ENCODE data around the gene FAM168B. TPM values are rescaled to one million over a fixed set of nuclear protein-coding genes. Genes with fewer than 3 reads are reported as not detected.
A peak's percentile ranks its signal among the peaks of the same experiment; 100 is the strongest.
"Not testable (repeated sequence)": the region's sequence is repeated elsewhere in the genome, so short reads cannot be mapped to it uniquely, and the experiment has no call there.

The FAM168B gene
- total RNA-seq, 1 experiment from 2014 or later: 81.4 TPM

DNA sequence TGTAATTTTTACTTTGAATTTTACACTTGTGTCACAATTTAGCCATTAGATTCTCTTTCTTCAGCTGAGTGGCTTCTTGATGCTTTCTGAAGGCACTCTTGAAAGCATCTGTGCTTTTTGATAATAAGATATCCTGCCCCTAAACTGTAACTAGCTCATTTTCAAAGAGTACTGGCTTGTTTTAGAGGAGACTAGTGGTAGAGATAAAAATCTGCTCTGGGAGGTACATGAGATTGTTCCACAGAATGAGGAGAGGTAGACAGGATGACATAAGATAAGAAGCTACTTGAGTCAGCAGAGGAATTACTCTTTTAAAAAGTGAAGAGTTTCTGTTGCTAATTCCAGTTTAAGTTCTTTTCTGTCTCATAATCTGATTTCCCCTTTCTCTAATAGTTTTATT lies 22.5 kb upstream of the FAM168B start:
- no peaks in the 10 kb centered on the region for H3K23me2 ChIP-seq (ENCODE audit: insufficient read length, low read depth, low read length, poor library complexity, severe bottlenecking)
- H4K5ac ChIP-seq (ENCODE audit: insufficient read length, low read depth, low read length): no peak overlapping the region
- H3K9me3 Mint-ChIP-seq: peaks cover 2 to 4% of the 10 kb centered on the region in 2 experiments; a peak in 2 of 5 replicates
- H2BK15ac ChIP-seq (ENCODE audit: low read depth, low read length): no peak overlapping the region
- H3K4me2 ChIP-seq (ENCODE audit: insufficient read depth, insufficient read length, low read length): no peak overlapping the region
- no peak overlapping the region for H2BK120ac ChIP-seq (ENCODE audit: low read depth, low read length, poor library complexity, severe bottlenecking)
- H3K4ac ChIP-seq (ENCODE audit: low read depth, low read length): no peak overlapping the region
- H3K56ac ChIP-seq (ENCODE audit: insufficient read length, low read depth, low read length): no peak overlapping the region
- peaks cover 5% of the 10 kb centered on the region; the same call in 1 of the 2 replicates for H3K4me1 ChIP-seq (ENCODE audit: insufficient read depth, low read length)
- H4K8ac ChIP-seq (replicated peaks; ENCODE audit: insufficient read length, low read depth, low read length): no peak overlapping the region
- no peaks in the 10 kb centered on the region; the same call in 1 of the 2 replicates for H3K27me3 Mint-ChIP-seq (ENCODE audit: low read depth)
- H3K36me3 Mint-ChIP-seq (ENCODE audit: insufficient read depth in 1 of 3, low read depth in 3 of 3): peaks cover 12 to 29% (median 25%) of the 10 kb centered on the region in 3 experiments
- no peak overlapping the region for H4K91ac ChIP-seq (ENCODE audit: insufficient read length, low read depth, low read length)
- no peak overlapping the region for H3K18ac ChIP-seq (ENCODE audit: insufficient read length, low read depth, low read length)
- TF ChIP-seq, protein P1, sequence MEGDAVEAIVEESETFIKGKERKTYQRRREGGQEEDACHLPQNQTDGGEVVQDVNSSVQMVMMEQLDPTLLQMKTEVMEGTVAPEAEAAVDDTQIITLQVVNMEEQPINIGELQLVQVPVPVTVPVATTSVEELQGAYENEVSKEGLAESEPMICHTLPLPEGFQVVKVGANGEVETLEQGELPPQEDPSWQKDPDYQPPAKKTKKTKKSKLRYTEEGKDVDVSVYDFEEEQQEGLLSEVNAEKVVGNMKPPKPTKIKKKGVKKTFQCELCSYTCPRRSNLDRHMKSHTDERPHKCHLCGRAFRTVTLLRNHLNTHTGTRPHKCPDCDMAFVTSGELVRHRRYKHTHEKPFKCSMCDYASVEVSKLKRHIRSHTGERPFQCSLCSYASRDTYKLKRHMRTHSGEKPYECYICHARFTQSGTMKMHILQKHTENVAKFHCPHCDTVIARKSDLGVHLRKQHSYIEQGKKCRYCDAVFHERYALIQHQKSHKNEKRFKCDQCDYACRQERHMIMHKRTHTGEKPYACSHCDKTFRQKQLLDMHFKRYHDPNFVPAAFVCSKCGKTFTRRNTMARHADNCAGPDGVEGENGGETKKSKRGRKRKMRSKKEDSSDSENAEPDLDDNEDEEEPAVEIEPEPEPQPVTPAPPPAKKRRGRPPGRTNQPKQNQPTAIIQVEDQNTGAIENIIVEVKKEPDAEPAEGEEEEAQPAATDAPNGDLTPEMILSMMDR (conservative IDR thresholded peaks at IDR 0.05): no peak
- no peak overlapping the region for H3K27ac Mint-ChIP-seq
- H3K9ac ChIP-seq (ENCODE audit: extremely low read depth, insufficient read length, low read length): no peak overlapping the region
- peaks cover 35 to 43% of the 10 kb centered on the region in 2 experiments for H3K4me1 Mint-ChIP-seq
- no peaks in the 10 kb centered on the region for H4K20me1 ChIP-seq (ENCODE audit: control insufficient read depth, insufficient read depth, insufficient read length)
- H3K4me3 Mint-ChIP-seq: no peak overlapping the region
- no peak overlapping the region for H3K14ac ChIP-seq (ENCODE audit: insufficient read depth, low read length)
- no peak overlapping the region for H2BK20ac ChIP-seq (ENCODE audit: low read depth, low read length, poor library complexity, severe bottlenecking)
- no peak overlapping the region for H2AK5ac ChIP-seq (ENCODE audit: insufficient read length, low read length)
- H2BK12ac ChIP-seq (ENCODE audit: insufficient read length, low read depth, low read length): no peak overlapping the region
- H3T11ph ChIP-seq (ENCODE audit: low read length): no peak overlapping the region
- H3K23ac ChIP-seq (ENCODE audit: insufficient read length, low read depth, low read length): no peak overlapping the region
- H2BK5ac ChIP-seq (ENCODE audit: insufficient read length, low read length): no peak overlapping the region
- H3K79me2 ChIP-seq (ENCODE audit: insufficient read depth, low read length): peaks cover 27% of the 10 kb centered on the region; the same call in 1 of the 2 replicates
- no peaks in the 10 kb centered on the region for H3K27me3 ChIP-seq (ENCODE audit: insufficient read depth, low read length)
- no peak overlapping the region for H3K27ac ChIP-seq (ENCODE audit: insufficient read length, low read depth, low read length)
- no peaks in the 10 kb centered on the region for H3K9me3 ChIP-seq (ENCODE audit: control insufficient read depth, low read depth, low read length)
- H3K79me1 ChIP-seq (ENCODE audit: insufficient read depth, low read depth, low read length, poor library complexity, severe bottlenecking): peaks cover 3% of the 10 kb centered on the region
- DNase-seq: no peak
- no peak overlapping the region for H2AFZ ChIP-seq (ENCODE audit: low read length)

DNA sequence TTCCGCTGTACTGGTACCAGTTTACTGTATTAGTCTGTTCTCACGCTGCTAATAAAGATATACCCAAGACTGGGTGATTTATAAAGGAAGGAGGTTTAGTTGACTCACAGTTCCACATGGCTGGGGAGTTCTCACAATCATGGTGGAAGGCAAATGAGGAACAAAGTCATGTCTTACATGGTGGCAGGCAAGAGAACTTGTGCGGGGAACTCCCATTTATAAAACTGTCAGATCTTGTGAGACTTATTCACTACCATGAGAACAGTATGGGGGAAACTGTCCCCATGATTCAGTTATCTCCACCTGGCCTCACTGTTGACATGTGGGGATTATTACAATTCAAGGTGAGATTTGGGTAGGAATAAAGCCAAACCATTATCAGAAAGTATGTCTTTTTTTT lies 21.7 kb upstream of the FAM168B start:
- not testable (repeated sequence) for H3K4ac ChIP-seq (ENCODE audit: low read depth, low read length); H4K5ac ChIP-seq (ENCODE audit: insufficient read length, low read depth, low read length); H2BK15ac ChIP-seq (ENCODE audit: low read depth, low read length); H2AFZ ChIP-seq (ENCODE audit: low read length); H3K27me3 ChIP-seq (ENCODE audit: insufficient read depth, low read length); H3K14ac ChIP-seq (ENCODE audit: insufficient read depth, low read length); DNase-seq; H3K23me2 ChIP-seq (ENCODE audit: insufficient read length, low read depth, low read length, poor library complexity, severe bottlenecking); H3K4me1 ChIP-seq (ENCODE audit: insufficient read depth, low read length); H3K27ac ChIP-seq (ENCODE audit: insufficient read length, low read depth, low read length); H3K9me3 ChIP-seq (ENCODE audit: control insufficient read depth, low read depth, low read length); H3K23ac ChIP-seq (ENCODE audit: insufficient read length, low read depth, low read length); H3K9ac ChIP-seq (ENCODE audit: extremely low read depth, insufficient read length, low read length); H4K91ac ChIP-seq (ENCODE audit: insufficient read length, low read depth, low read length); H3K56ac ChIP-seq (ENCODE audit: insufficient read length, low read depth, low read length); H3K4me3 Mint-ChIP-seq; H4K20me1 ChIP-seq (ENCODE audit: control insufficient read depth, insufficient read depth, insufficient read length); H2BK120ac ChIP-seq (ENCODE audit: low read depth, low read length, poor library complexity, severe bottlenecking); H3K79me1 ChIP-seq (ENCODE audit: insufficient read depth, low read depth, low read length, poor library complexity, severe bottlenecking); H2BK20ac ChIP-seq (ENCODE audit: low read depth, low read length, poor library complexity, severe bottlenecking); H4K8ac ChIP-seq (replicated peaks; ENCODE audit: insufficient read length, low read depth, low read length); H2BK12ac ChIP-seq (ENCODE audit: insufficient read length, low read depth, low read length); H3K18ac ChIP-seq (ENCODE audit: insufficient read length, low read depth, low read length); H3T11ph ChIP-seq (ENCODE audit: low read length); H3K4me2 ChIP-seq (ENCODE audit: insufficient read depth, insufficient read length, low read length); H2AK5ac ChIP-seq (ENCODE audit: insufficient read length, low read length); H3K27me3 Mint-ChIP-seq (ENCODE audit: low read depth); H3K9me3 Mint-ChIP-seq; H2BK5ac ChIP-seq (ENCODE audit: insufficient read length, low read length)
- peak overlapping the region in 2 of 3 experiments; percentile 31 to 37; a peak in 2 of 7 replicates for H3K27ac Mint-ChIP-seq
- H3K36me3 Mint-ChIP-seq (ENCODE audit: insufficient read depth in 1 of 3, low read depth in 3 of 3): peaks cover 20 to 29% (median 27%) of the 10 kb centered on the region in 3 experiments
- WGBS (ENCODE audit: extremely low coverage, insufficient read length, low lambda C conversion rate): no CpG with 5 or more reads among the region's 3 CpGs
- H3K4me1 Mint-ChIP-seq: peaks cover 42 to 50% of the 10 kb centered on the region in 2 experiments
- peaks cover 31% of the 10 kb centered on the region; the same call in 1 of the 2 replicates for H3K79me2 ChIP-seq (ENCODE audit: insufficient read depth, low read length)

Measured in H9 (cell line).